Activated T-cell treated with anti-CD3 and anti-CD28 coated beads, Interleukin-2, amount 50 U/mL, for 24 hours (primary cell): Measurements from ENCODE around the gene KLF2.

Experiments
- DNase-seq: peaks from one replicate; pipeline ENCODE4 v3.0.0-alpha.2; 2020
- H3K27ac Mint-ChIP-seq: 2 replicates; pipeline ENCODE4 v1.8.0; 2020; ENCODE audit warnings: mild to moderate bottlenecking, mixed read lengths
- H3K27me3 Mint-ChIP-seq: 2 replicates; pipeline ENCODE4 v1.8.0; 2020; ENCODE audit warnings: mixed read lengths
- H3K36me3 Mint-ChIP-seq: 2 replicates; pipeline ENCODE4 v1.8.0; 2020; ENCODE audit warnings: low read depth, mixed read lengths
- H3K4me1 Mint-ChIP-seq: 2 replicates; pipeline ENCODE4 v1.8.0; 2020; ENCODE audit warnings: low read depth, mixed read lengths
- H3K4me3 Mint-ChIP-seq: 2 replicates; pipeline ENCODE4 v1.8.0; 2020; ENCODE audit warnings: mild to moderate bottlenecking, moderate library complexity, mixed read lengths
- H3K9me3 Mint-ChIP-seq: 2 replicates; pipeline ENCODE4 v1.8.0; 2020; ENCODE audit warnings: mixed read lengths

Gene KLF2

GRCh38 chr19:16358456-16358855 is 33.8 kb downstream of the KLF2 start:
- H3K4me3 Mint-ChIP-seq, result no peak overlapping the region
- no peak for DNase-seq
- peaks cover 42% of the 10 kb centered on the region for H3K36me3 Mint-ChIP-seq
- peaks cover 5% of the 10 kb centered on the region for H3K27me3 Mint-ChIP-seq
- H3K4me1 Mint-ChIP-seq, result peaks cover 79% of the 10 kb centered on the region
- H3K9me3 Mint-ChIP-seq, result no peaks in the 10 kb centered on the region
- H3K27ac Mint-ChIP-seq, result no peak overlapping the region

GRCh38 chr19:16359074-16359473 is 34.4 kb downstream of the KLF2 start:
- Mint-ChIP-seq H3K4me3 (no peak overlapping the region), H3K9me3 (no peaks in the 10 kb centered on the region), H3K4me1 (peaks cover 85% of the 10 kb centered on the region), H3K27ac (no peak overlapping the region), H3K36me3 (peaks cover 39% of the 10 kb centered on the region), H3K27me3 (peaks cover 5% of the 10 kb centered on the region)
- no peak for DNase-seq

GRCh38 chr19:16359964-16360363 is 35.3 kb downstream of the KLF2 start:
- DNase-seq, result no peak
- Mint-ChIP-seq H3K27me3 (peaks cover 6% of the 10 kb centered on the region), H3K36me3 (peaks cover 34% of the 10 kb centered on the region), H3K9me3 (no peaks in the 10 kb centered on the region), H3K27ac (no peak overlapping the region), H3K4me1 (peaks cover 87% of the 10 kb centered on the region), H3K4me3 (no peak overlapping the region)

GRCh38 chr19:16360738-16361137 is 36.1 kb downstream of the KLF2 start:
- Mint-ChIP-seq H3K36me3 (peaks cover 34% of the 10 kb centered on the region), H3K27ac (no peak overlapping the region), H3K9me3 (no peaks in the 10 kb centered on the region), H3K4me1 (peaks cover 89% of the 10 kb centered on the region), H3K27me3 (peaks cover 12% of the 10 kb centered on the region), H3K4me3 (no peak overlapping the region)
- DNase-seq, result no peak

- H3K27ac Mint-ChIP-seq, result no peak overlapping the region
- H3K4me3 Mint-ChIP-seq, result no peak overlapping the region
- DNase-seq, result no peak
- no peaks in the 10 kb centered on the region for H3K9me3 Mint-ChIP-seq
- H3K27me3 Mint-ChIP-seq, result peaks cover 17% of the 10 kb centered on the region
- peaks cover 34% of the 10 kb centered on the region for H3K36me3 Mint-ChIP-seq
- H3K4me1 Mint-ChIP-seq, result peaks cover 90% of the 10 kb centered on the region
These were observed 36.6 kb downstream of the KLF2 start for GRCh38 chr19:16361254-16361653.

- Mint-ChIP-seq H3K36me3 (peaks cover 34% of the 10 kb centered on the region), H3K27me3 (peaks cover 24% of the 10 kb centered on the region), H3K27ac (no peak overlapping the region), H3K4me3 (no peak overlapping the region), H3K4me1 (peaks cover 90% of the 10 kb centered on the region), H3K9me3 (no peaks in the 10 kb centered on the region)
- no peak for DNase-seq
These were observed 37.3 kb downstream of the KLF2 start for GRCh38 chr19:16361926-16362325.

- no peak for DNase-seq
- no peaks in the 10 kb centered on the region for H3K9me3 Mint-ChIP-seq
- H3K27ac Mint-ChIP-seq, result no peak overlapping the region
- peaks cover 32% of the 10 kb centered on the region for H3K36me3 Mint-ChIP-seq
- H3K4me3 Mint-ChIP-seq, result no peak overlapping the region
- H3K27me3 Mint-ChIP-seq, result peaks cover 27% of the 10 kb centered on the region
- H3K4me1 Mint-ChIP-seq, result peaks cover 84% of the 10 kb centered on the region
These were observed 38.7 kb downstream of the KLF2 start for GRCh38 chr19:16363133-16363851.

GRCh38 chr19:16363852-16364230 is 39.2 kb downstream of the KLF2 start:
- H3K27ac Mint-ChIP-seq, result no peak overlapping the region
- no peak overlapping the region for H3K4me3 Mint-ChIP-seq
- no peaks in the 10 kb centered on the region for H3K9me3 Mint-ChIP-seq
- H3K27me3 Mint-ChIP-seq, result peaks cover 27% of the 10 kb centered on the region
- no peak for DNase-seq
- peaks cover 29% of the 10 kb centered on the region for H3K36me3 Mint-ChIP-seq
- peaks cover 79% of the 10 kb centered on the region for H3K4me1 Mint-ChIP-seq

GRCh38 chr19:16364231-16364865 is 39.7 kb downstream of the KLF2 start:
- Mint-ChIP-seq H3K4me3 (no peak overlapping the region), H3K27me3 (peaks cover 27% of the 10 kb centered on the region), H3K36me3 (peaks cover 24% of the 10 kb centered on the region), H3K9me3 (no peaks in the 10 kb centered on the region), H3K27ac (no peak overlapping the region), H3K4me1 (peaks cover 74% of the 10 kb centered on the region)
- DNase-seq, result no peak

- Mint-ChIP-seq H3K27me3 (peaks cover 27% of the 10 kb centered on the region), H3K27ac (no peak overlapping the region), H3K9me3 (no peaks in the 10 kb centered on the region)
These were observed 40.8 kb downstream of the KLF2 start for GRCh38 chr19:16365300-16365996.

GRCh38 chr19:16366056-16366432 is 41.4 kb downstream of the KLF2 start:
- no peaks in the 10 kb centered on the region for H3K9me3 Mint-ChIP-seq
- peaks cover 27% of the 10 kb centered on the region for H3K27me3 Mint-ChIP-seq
- H3K4me1 Mint-ChIP-seq, result peaks cover 57% of the 10 kb centered on the region
- no peak for DNase-seq
- H3K4me3 Mint-ChIP-seq, result peak overlapping the region; percentile 66
- H3K27ac Mint-ChIP-seq, result no peak overlapping the region
- peaks cover 19% of the 10 kb centered on the region for H3K36me3 Mint-ChIP-seq

More at GRCh38 chr19:16365300-16365996, 40.8 kb downstream of the KLF2 start:
- DNase-seq, result no peak
- H3K4me1 Mint-ChIP-seq, result peaks cover 63% of the 10 kb centered on the region
- H3K36me3 Mint-ChIP-seq, result peaks cover 21% of the 10 kb centered on the region
- H3K4me3 Mint-ChIP-seq, result no peak overlapping the region

GRCh38 chr19:16366433-16367260 is 42.0 kb downstream of the KLF2 start:
- Mint-ChIP-seq H3K27me3 (peaks cover 25% of the 10 kb centered on the region), H3K27ac (peak overlapping the region; percentile 86), H3K36me3 (peaks cover 13% of the 10 kb centered on the region), H3K4me3 (peak overlapping the region; percentile 66), H3K4me1 (peaks cover 51% of the 10 kb centered on the region), H3K9me3 (no peaks in the 10 kb centered on the region)
- DNase-seq, result no peak

GRCh38 chr19:16367261-16367683 is 42.6 kb downstream of the KLF2 start:
- peaks cover 7% of the 10 kb centered on the region for H3K36me3 Mint-ChIP-seq
- H3K4me3 Mint-ChIP-seq, result peak overlapping the region; percentile 66
- no peak for DNase-seq
- peaks cover 23% of the 10 kb centered on the region for H3K27me3 Mint-ChIP-seq
- H3K9me3 Mint-ChIP-seq, result no peaks in the 10 kb centered on the region
- peaks cover 45% of the 10 kb centered on the region for H3K4me1 Mint-ChIP-seq
- H3K27ac Mint-ChIP-seq, result peak overlapping the region; percentile 86
